Mesodermal cell (in vitro differentiated cells): ENCODE data around the gene OR1I1.
"Not testable (repeated sequence)": the region's sequence is repeated elsewhere in the genome, so short reads cannot be mapped to it uniquely, and the experiment has no call there.

ENCODE experiments used
- H3K27ac ChIP-seq: 2 replicates; pipeline ENCODE4 v1.7.0; 2013; ENCODE audit warnings: mild to moderate bottlenecking, low read depth, low read length, moderate library complexity; ENCODE audit not compliant: severe bottlenecking
- H3K36me3 ChIP-seq: 2 replicates; pipeline ENCODE4 v1.7.1; 2013; ENCODE audit warnings: mild to moderate bottlenecking, low read length, moderate library complexity; ENCODE audit not compliant: control insufficient read depth, insufficient read depth
- H3K4me1 ChIP-seq: one replicate; pipeline ENCODE4 v1.7.1; 2013; ENCODE audit warnings: mild to moderate bottlenecking, low read length; ENCODE audit not compliant: insufficient read depth, control insufficient read depth, poor library complexity, severe bottlenecking
- H3K4me3 ChIP-seq: 2 replicates; pipeline ENCODE4 v1.7.0; 2013; ENCODE audit warnings: low read length, control low read depth, mild to moderate bottlenecking; ENCODE audit not compliant: insufficient read depth, poor library complexity, severe bottlenecking; ENCODE audit errors: extremely low read depth
- H3K9me3 ChIP-seq: 2 replicates; pipeline ENCODE4 v1.7.1; 2013; ENCODE audit warnings: mild to moderate bottlenecking, low read length, moderate library complexity; ENCODE audit not compliant: control insufficient read depth
- WGBS, 2 experiments: methylation state at CpG; one replicate each; pipeline ENCODE4 v1.1.5; 2013; ENCODE audit warnings: missing lambda C conversion rate in 2 of 2; ENCODE audit not compliant: insufficient coverage in 2 of 2; 5-methylcytosine and 5-hydroxymethylcytosine counted together

Gene OR1I1

GRCh38 chr19:15050639-15051038 is 31.4 kb upstream of the OR1I1 start:
- Histone ChIP-seq H3K27ac (no peak overlapping the region), H3K4me3 (no peak overlapping the region), H3K36me3 (no peaks in the 10 kb centered on the region), H3K4me1 (no peaks in the 10 kb centered on the region), H3K9me3 (peaks cover 47% of the 10 kb centered on the region)
- WGBS, 2 experiments = 87 to 89% methylated on average over 2 of the region's 2 CpGs

- WGBS, 2 experiments = 75 to 80% methylated on average over 9 to 11 of the region's 12 CpGs
- H3K4me3 ChIP-seq = no peak overlapping the region
- H3K9me3 ChIP-seq = peaks cover 25% of the 10 kb centered on the region
- no peak overlapping the region for H3K27ac ChIP-seq
- no peaks in the 10 kb centered on the region for H3K4me1 ChIP-seq
- H3K36me3 ChIP-seq = no peaks in the 10 kb centered on the region
Measured at GRCh38 chr19:15062036-15062435, 20.0 kb upstream of the OR1I1 start.

- H3K4me3 ChIP-seq, H3K4me1 ChIP-seq, H3K36me3 ChIP-seq, H3K27ac ChIP-seq, H3K9me3 ChIP-seq: not testable (repeated sequence)
- WGBS, 2 experiments = 43 to 59% methylated on average over 4 of the region's 4 CpGs
Measured at GRCh38 chr19:15070386-15070785, 11.6 kb upstream of the OR1I1 start.

DNA sequence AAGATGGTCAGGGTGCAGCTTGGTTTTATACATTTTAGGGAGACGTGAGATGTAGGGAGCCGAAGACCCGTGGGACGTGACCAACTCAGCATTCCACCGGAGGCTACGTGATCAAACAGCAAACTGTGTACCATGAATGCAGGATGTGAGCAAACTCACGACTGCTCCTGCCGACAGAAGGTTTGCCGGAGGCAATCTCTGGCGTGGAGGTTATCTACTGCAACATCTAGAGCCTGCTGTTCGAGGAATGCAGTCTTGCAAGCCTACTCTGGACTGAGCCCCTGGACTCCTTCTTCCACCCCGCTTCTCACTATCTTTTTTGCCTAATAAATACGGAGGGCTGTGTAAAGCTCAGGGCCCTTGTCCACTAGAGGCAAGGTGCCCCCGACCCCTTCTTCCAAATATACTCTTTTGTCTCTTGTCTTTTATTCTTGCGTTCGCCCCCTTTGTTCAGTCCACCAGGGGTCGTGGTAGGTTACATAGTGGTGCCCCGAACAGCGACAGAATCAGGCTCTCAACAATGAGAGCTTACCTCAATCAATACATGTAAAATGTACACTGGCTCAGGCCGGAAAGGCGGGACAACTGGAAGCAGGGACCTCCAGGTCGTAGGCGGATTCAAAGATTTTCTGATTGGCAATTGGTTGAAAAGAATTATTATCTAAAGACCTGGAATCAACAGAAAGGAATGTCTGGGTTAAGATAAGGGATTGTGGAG is 8.9 kb upstream of the OR1I1 start:
- Histone ChIP-seq H3K9me3 (no peaks in the 10 kb centered on the region), H3K4me1 (no peaks in the 10 kb centered on the region), H3K36me3 (no peaks in the 10 kb centered on the region), H3K27ac (no peak overlapping the region), H3K4me3 (no peak overlapping the region)
- WGBS, 2 experiments = 69 to 71% methylated on average over 22 to 23 of the region's 23 CpGs

- H3K9me3 ChIP-seq = no peaks in the 10 kb centered on the region
- H3K4me1 ChIP-seq = no peaks in the 10 kb centered on the region
- no peak overlapping the region for H3K4me3 ChIP-seq
- no peak overlapping the region for H3K27ac ChIP-seq
- H3K36me3 ChIP-seq = no peaks in the 10 kb centered on the region
- WGBS, 2 experiments = 53 to 63% methylated on average over 1 to 2 of the region's 2 CpGs
Measured at GRCh38 chr19:15074371-15074770, 7.6 kb upstream of the OR1I1 start.

DNA sequence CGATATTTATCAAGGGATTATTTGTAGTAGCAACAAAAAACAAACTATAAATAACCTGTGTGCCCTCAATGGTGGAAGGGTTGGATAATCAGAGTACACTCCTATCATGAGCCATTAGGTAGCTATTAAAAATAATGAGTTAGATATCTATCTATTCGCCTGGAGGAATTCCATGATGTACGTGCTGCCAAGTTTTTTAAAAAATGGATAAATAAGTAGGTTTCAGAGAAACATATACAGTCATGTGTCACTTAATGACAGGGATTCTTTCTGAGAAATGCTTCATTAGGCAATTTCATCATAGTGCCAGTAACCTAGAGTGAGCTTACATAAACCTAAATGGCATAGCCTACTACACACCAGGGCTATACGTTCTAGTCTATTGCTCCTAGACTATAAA is 6.2 kb upstream of the OR1I1 start:
- Histone ChIP-seq H3K9me3 (no peaks in the 10 kb centered on the region), H3K36me3 (no peaks in the 10 kb centered on the region), H3K4me3 (no peak overlapping the region), H3K4me1 (no peaks in the 10 kb centered on the region), H3K27ac (no peak overlapping the region)
- 90% methylated on average over 2 of the region's 4 CpGs; no CpG with 5 or more reads in 1 of the 2 experiments for WGBS, 2 experiments

DNA sequence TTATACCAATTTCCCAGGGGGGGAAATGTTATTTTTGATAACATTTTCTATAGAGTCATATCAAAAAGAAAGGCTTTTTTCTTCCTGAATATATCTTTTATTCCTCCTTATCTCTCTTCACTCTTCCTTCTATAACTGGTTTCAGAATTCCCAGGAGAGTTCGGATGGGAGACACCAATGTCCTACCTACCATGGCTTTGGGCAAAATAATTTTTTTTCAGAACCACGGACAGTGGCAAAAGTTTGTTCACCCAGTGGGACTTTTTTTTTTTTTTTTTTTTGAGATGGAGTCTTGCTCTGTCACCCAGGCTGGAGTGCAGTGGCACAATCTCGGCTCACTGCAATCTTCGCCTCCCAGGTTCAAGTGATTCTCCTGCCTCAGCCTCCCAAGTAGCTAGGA is 2.0 kb upstream of the OR1I1 start:
- not testable (repeated sequence) for H3K4me1 ChIP-seq
- WGBS, 2 experiments = 51 to 77% methylated on average over 3 to 4 of the region's 4 CpGs

GRCh38 chr19:15087182-15087581 is 5.2 kb downstream of the OR1I1 start:
- 65 to 69% methylated on average over 11 of the region's 11 CpGs for WGBS, 2 experiments
- Histone ChIP-seq H3K9me3 (no peaks in the 10 kb centered on the region), H3K4me1 (no peaks in the 10 kb centered on the region), H3K27ac (no peak overlapping the region), H3K36me3 (no peaks in the 10 kb centered on the region), H3K4me3 (no peak overlapping the region)

More for the DNA sequence above, 2.0 kb upstream of the OR1I1 start:
- not testable (repeated sequence) for H3K4me3 ChIP-seq, H3K9me3 ChIP-seq, H3K36me3 ChIP-seq, H3K27ac ChIP-seq

GRCh38 chr19:15091918-15092753 is 10.1 kb downstream of the OR1I1 start:
- 66 to 69% methylated on average over 9 to 10 of the region's 13 CpGs for WGBS, 2 experiments
- Histone ChIP-seq H3K27ac (no peak overlapping the region), H3K36me3 (no peaks in the 10 kb centered on the region), H3K4me1 (no peaks in the 10 kb centered on the region), H3K4me3 (no peak overlapping the region), H3K9me3 (no peaks in the 10 kb centered on the region)

DNA sequence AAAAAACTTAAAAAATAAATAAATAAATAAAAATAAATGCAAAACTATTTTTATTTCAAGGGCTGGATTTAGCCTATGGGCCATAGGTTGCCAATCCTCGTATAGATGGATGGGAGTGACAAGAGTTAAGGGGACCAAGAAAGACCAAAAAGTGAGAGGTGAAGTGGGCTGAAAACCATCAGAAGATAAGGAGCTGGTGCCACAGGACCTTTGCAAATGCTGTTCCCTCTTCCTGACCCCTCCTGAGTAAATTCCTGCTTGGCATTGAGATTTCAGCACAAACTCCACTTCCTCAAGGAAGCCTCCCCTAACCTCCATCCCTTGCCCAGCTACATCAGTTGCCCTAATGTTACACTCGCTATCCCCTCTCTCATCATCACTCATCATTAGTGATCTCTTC is 11.0 kb downstream of the OR1I1 start:
- no peaks in the 10 kb centered on the region for H3K9me3 ChIP-seq
- H3K4me1 ChIP-seq = no peaks in the 10 kb centered on the region
- H3K27ac ChIP-seq = no peak overlapping the region
- 63 to 70% methylated on average over 1 of the region's 2 CpGs for WGBS, 2 experiments
- no peak overlapping the region for H3K4me3 ChIP-seq
- no peaks in the 10 kb centered on the region for H3K36me3 ChIP-seq

DNA sequence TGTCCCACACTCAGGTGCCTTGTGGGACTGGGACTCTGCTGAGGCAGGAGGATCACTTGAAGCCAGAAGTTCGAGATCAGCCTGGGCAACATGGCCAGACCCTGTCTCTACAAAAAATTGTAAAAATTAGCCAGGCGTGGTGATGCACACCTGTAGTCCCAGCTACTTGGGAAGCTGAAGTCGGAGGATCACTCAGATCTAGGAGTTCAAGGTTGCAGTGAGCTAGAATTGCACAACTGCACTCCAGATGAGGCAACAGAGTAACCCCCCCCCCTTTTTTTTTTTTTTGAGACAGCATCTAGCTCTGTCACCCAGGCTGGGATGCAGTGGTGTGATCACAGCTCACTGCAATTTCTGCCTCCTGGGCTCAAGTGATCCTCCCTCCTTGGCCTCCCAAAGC is 14.2 kb downstream of the OR1I1 start:
- WGBS, 2 experiments = 82 to 89% methylated on average over 3 of the region's 3 CpGs
- H3K27ac ChIP-seq = no peak overlapping the region

More for the DNA sequence above, 14.2 kb downstream of the OR1I1 start:
- no peaks in the 10 kb centered on the region for H3K4me1 ChIP-seq
- no peaks in the 10 kb centered on the region for H3K9me3 ChIP-seq
- no peak overlapping the region for H3K4me3 ChIP-seq
- no peaks in the 10 kb centered on the region for H3K36me3 ChIP-seq
